ENCODE measurements around the gene DAGLA. TPM values are rescaled to one million over a fixed set of nuclear protein-coding genes. Genes with fewer than 3 reads are reported as not detected.
A peak's percentile ranks its signal among the peaks of the same experiment; 100 is the strongest.

The DAGLA gene, protein sequence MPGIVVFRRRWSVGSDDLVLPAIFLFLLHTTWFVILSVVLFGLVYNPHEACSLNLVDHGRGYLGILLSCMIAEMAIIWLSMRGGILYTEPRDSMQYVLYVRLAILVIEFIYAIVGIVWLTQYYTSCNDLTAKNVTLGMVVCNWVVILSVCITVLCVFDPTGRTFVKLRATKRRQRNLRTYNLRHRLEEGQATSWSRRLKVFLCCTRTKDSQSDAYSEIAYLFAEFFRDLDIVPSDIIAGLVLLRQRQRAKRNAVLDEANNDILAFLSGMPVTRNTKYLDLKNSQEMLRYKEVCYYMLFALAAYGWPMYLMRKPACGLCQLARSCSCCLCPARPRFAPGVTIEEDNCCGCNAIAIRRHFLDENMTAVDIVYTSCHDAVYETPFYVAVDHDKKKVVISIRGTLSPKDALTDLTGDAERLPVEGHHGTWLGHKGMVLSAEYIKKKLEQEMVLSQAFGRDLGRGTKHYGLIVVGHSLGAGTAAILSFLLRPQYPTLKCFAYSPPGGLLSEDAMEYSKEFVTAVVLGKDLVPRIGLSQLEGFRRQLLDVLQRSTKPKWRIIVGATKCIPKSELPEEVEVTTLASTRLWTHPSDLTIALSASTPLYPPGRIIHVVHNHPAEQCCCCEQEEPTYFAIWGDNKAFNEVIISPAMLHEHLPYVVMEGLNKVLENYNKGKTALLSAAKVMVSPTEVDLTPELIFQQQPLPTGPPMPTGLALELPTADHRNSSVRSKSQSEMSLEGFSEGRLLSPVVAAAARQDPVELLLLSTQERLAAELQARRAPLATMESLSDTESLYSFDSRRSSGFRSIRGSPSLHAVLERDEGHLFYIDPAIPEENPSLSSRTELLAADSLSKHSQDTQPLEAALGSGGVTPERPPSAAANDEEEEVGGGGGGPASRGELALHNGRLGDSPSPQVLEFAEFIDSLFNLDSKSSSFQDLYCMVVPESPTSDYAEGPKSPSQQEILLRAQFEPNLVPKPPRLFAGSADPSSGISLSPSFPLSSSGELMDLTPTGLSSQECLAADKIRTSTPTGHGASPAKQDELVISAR
- 1 to 10 TPM; 1.7 to 6.9 (median 2.9) TPM for total RNA-seq

DNA sequence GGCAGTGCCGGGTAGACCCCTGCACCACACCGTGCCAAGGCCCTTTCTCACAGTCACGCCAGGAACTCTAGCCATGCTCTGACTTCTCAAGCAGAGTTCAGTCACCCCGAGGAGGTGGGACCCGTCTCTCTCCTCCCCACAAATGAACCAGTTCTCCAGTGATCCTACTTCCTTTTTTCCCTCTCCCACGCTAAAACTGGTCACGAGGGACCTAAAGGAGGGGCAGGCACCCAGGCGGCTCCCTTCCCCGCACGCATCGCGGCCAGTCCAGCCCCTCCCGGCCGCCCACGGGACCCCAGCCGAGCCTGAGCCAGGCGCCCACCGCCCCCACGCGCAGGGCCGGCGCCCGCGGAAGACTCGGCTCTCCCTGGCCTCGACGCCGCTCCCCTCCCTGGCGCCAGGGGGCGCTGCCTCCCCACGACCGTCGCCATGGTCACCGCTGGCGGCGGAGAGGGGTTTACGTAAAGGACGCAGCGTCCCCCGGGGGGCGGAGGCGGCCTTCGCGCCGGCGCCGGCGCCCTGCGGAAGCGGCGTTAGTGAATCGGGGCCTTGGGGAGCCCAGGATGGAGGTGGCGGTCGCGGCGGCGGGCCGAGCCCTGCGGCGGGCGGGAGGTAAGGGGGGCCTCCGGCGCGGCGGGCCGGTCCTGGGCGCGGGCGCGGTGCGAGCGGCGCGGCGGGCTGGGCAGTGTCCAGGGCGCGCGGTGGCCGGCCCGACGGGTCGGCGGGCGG, at the start of gene DAGLA:
Gene DAGLA, plus strand, starts transcription at position 499 of the 729 bp plus-strand sequence. CDS start 39,765 bp downstream, outside the sequence.
- peaks cover 13 to 63% (median 17%) of the 10 kb centered on the region in 3 donors for H3K4me1 ChIP-seq
- H3K27me3 ChIP-seq = peaks cover 0 to 83% (median 0%) of the 10 kb centered on the region in 4 donors
- peak within 1 kb of the TSS; percentile 40 to 73 (median 50) for H3K4me3 ChIP-seq
- TF ChIP-seq, protein P1, sequence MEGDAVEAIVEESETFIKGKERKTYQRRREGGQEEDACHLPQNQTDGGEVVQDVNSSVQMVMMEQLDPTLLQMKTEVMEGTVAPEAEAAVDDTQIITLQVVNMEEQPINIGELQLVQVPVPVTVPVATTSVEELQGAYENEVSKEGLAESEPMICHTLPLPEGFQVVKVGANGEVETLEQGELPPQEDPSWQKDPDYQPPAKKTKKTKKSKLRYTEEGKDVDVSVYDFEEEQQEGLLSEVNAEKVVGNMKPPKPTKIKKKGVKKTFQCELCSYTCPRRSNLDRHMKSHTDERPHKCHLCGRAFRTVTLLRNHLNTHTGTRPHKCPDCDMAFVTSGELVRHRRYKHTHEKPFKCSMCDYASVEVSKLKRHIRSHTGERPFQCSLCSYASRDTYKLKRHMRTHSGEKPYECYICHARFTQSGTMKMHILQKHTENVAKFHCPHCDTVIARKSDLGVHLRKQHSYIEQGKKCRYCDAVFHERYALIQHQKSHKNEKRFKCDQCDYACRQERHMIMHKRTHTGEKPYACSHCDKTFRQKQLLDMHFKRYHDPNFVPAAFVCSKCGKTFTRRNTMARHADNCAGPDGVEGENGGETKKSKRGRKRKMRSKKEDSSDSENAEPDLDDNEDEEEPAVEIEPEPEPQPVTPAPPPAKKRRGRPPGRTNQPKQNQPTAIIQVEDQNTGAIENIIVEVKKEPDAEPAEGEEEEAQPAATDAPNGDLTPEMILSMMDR (IDR thresholded peaks at IDR 0.05) = peak; percentile 82 to 99 (median 98)
- TF ChIP-seq POLR2A (IDR thresholded peaks at IDR 0.05) = no peak
- H3K9me3 ChIP-seq = no peaks in the 10 kb centered on the region
- H3K36me3 ChIP-seq = no peaks in the 10 kb centered on the region
- DNase-seq = no peak
- intact Hi-C loops (cut with DNase I) = loop anchor here (2.0 kb wide), 1 partner anchor 53 kb away; no protein-coding TSS in a partner anchor
- WGBS, 2 donors = 0 to 32% methylated on average over 5 of the region's 84 CpGs
- peak within 1 kb of the TSS in 3 of 4 donors; percentile 40 to 57 (median 55) for H3K27ac ChIP-seq

GRCh38 chr11:61632096-61632495, 48.1 kb upstream of the DAGLA start:
- TF ChIP-seq, protein P1 (IDR thresholded peaks at IDR 0.05) = no peak
- TF ChIP-seq POLR2A (IDR thresholded peaks at IDR 0.05) = no peak
- Histone ChIP-seq H3K4me1 (peaks cover 5 to 14% (median 5%) of the 10 kb centered on the region in 3 donors), H3K36me3 (no peaks in the 10 kb centered on the region), H3K4me3 (no peak overlapping the region), H3K27ac (no peak overlapping the region), H3K27me3 (peaks cover 0 to 41% (median 0%) of the 10 kb centered on the region in 4 donors), H3K9me3 (no peaks in the 10 kb centered on the region)
- 69 to 81% methylated on average over 4 to 11 of the region's 12 CpGs for WGBS, 2 donors
- no peak for DNase-seq
- intact Hi-C loops (cut with DNase I) = loop anchor here (10.0 kb wide), 1 partner anchor 157 kb away; no protein-coding TSS in a partner anchor

DNA sequence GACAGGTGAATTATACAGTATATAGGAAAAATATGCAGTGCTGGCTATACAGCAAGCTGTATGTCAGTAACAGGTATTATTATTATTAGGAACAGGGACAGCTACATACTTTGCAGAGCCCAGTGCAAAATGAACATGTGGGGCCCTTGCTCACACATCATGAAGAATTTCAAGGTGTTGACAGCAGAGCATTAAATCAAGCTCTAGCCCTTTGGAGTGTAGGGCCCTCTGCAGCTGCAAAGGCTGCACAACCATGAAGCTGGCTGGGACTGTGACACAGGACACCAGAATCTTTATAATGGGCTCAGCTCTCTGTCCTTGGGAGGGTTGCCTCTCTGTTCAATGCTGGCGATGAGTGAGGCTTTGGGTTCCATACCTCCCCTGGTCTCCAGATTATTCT, 44.9 kb upstream of the DAGLA start:
- 100% methylated on average over 1 of the region's 1 CpG; no CpG with 5 or more reads in 1 of the 2 donors for WGBS, 2 donors
- peaks cover 0 to 4% (median 0%) of the 10 kb centered on the region in 3 donors for H3K4me1 ChIP-seq
- no peak overlapping the region for H3K27ac ChIP-seq
- peaks cover 0 to 62% (median 0%) of the 10 kb centered on the region in 4 donors for H3K27me3 ChIP-seq
- no peaks in the 10 kb centered on the region for H3K9me3 ChIP-seq
- intact Hi-C loops (cut with DNase I) = loop anchor here (10.0 kb wide), 1 partner anchor 161 kb away; no protein-coding TSS in a partner anchor
- DNase-seq = no peak
- no peak overlapping the region for H3K4me3 ChIP-seq
- no peaks in the 10 kb centered on the region for H3K36me3 ChIP-seq
- TF ChIP-seq, protein P1 (IDR thresholded peaks at IDR 0.05) = no peak
- TF ChIP-seq POLR2A (IDR thresholded peaks at IDR 0.05) = no peak

DNA sequence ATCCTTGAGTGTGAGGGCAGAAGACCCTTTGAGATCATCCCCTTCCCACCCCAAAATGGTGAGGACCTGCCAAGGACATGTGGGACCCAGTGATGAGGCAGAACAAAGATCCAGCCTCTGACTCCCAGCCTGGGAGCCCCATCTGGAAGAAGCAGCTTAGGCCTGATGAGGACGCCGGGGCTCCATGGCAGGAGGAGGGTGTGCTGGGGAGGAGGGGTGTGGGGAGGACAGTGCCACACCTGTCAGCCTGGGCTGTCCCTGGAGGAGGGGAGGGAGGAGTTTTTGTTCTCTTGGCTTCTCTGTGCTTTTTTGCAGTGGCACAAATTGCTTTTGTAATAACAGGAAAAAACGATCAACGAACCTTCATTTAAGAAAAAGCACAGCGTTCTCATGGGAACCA, 44.4 kb upstream of the DAGLA start:
- DNase-seq = no peak
- Histone ChIP-seq H3K4me3 (no peak overlapping the region), H3K27ac (no peak overlapping the region), H3K27me3 (peaks cover 0 to 62% (median 0%) of the 10 kb centered on the region in 4 donors), H3K4me1 (peaks cover 0 to 4% (median 0%) of the 10 kb centered on the region in 3 donors), H3K36me3 (no peaks in the 10 kb centered on the region), H3K9me3 (no peaks in the 10 kb centered on the region)
- 82 to 84% methylated on average over 3 to 4 of the region's 5 CpGs for WGBS, 2 donors
- TF ChIP-seq, protein P1 (IDR thresholded peaks at IDR 0.05) = no peak
- TF ChIP-seq POLR2A (IDR thresholded peaks at IDR 0.05) = no peak
- intact Hi-C loops (cut with DNase I) = loop anchor here (10.0 kb wide), 1 partner anchor 161 kb away; no protein-coding TSS in a partner anchor
